ENCODE measurements around the gene UTP25.

GRCh38 chr1:209884665-209885117, 56.9 kb downstream of the UTP25 start:
- TF ChIP-seq CTCF (IDR thresholded peaks at IDR 0.05) (no peak), POLR2A (IDR thresholded peaks at IDR 0.05) (no peak)

All from testis (tissue), 2 donors.